GM04503 (cell line): ENCODE results near the gene HLF.

Experiments used
- DNase-seq: peaks from one replicate; pipeline ENCODE4 v3.0.0-alpha.2; 2012; ENCODE audit warnings: low read depth

The HLF gene

GRCh38 chr17:55292094-55292493 lies 27.3 kb downstream of the HLF start:
- no peak for DNase-seq

DNA sequence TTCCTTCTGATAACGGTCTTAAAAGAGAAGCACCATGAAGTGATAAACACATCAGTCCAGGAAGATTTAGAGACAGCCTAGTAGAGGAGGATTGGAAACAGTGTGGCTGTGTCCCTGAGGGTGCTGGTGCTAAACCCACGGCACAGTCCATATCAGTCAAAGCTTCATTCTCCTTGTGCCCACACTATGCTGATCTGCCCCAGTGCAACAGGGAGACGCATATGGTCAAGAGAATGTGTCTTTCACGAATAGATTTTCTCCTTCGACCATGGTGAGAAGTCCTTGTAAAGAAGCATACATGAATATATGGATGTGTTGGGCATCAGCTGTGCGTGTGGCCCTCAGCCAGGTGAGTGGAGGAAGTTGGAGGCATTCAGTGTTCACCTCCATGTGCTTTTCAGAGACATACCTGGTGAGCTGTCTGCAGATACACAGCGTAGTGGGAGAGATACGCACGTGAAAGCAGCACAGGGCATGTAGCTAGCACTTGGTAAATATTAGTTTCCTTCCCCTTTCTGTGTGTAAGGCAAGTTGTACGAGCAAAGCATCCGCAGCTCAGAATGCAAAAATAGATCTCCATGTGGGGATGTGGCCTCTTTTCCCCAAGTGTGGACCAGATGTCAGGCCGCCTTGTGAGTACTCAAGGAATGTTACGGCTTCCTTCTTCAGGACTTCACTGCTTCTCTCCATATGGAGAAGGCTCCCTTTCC lies 29.4 kb downstream of the HLF start:
- no peak for DNase-seq

DNA sequence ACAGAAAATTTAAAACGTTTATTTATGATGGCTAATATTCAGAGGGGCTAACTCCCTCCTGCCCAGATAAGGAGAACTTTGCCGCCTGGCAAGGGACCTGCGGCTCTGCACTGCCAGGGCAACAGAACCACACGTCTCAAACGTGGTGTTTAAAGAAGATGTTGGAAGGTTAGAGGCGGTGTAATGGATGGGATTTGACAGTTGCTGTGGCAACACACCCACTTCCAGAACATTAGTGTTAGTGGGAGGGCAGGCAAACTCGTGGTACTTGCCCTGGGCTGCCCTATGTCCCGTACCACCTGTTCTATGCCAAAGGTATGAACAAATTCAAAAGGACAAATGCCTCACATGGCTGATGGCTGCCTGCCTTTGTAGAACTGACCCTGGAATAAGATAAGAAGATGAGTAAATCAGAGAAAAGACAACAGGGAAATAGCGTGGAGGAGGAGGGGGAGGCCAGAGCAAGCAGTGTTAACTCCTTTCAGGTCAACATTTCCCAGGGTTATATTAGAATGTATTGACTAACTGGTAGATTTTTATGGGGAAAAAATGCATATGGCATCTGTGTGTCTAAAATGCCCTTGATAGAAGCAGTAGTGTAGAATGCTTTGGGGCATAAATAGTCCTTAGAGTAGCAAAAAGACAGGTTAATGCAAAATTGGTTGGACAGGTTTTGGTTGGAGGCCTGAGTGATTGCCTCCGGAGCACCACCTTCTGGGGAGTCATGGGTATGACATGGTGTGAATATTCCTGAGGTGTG lies 30.8 kb downstream of the HLF start:
- DNase-seq: no peak

GRCh38 chr17:55296171-55296695 lies 31.5 kb downstream of the HLF start:
- DNase-seq: no peak

DNA sequence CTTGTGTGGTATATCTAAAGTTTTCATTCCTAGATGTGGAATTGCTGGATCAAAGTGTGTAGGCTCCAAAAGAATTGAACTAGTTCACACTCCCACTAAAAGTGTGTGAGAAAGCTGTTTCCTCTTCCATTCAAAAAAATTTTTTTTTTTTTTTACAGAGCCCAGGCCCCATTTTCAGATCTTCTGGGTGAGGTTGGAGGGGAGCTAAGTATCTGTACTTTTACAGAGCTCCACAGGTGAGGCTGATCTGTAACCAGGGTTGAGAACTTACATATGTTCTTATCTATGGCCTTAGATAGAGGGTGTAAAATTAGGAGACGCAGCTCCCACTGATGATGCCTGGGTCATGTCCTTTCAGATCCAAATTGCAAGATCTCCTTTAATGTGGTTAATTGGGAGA lies 31.9 kb downstream of the HLF start:
- DNase-seq: no peak

DNA sequence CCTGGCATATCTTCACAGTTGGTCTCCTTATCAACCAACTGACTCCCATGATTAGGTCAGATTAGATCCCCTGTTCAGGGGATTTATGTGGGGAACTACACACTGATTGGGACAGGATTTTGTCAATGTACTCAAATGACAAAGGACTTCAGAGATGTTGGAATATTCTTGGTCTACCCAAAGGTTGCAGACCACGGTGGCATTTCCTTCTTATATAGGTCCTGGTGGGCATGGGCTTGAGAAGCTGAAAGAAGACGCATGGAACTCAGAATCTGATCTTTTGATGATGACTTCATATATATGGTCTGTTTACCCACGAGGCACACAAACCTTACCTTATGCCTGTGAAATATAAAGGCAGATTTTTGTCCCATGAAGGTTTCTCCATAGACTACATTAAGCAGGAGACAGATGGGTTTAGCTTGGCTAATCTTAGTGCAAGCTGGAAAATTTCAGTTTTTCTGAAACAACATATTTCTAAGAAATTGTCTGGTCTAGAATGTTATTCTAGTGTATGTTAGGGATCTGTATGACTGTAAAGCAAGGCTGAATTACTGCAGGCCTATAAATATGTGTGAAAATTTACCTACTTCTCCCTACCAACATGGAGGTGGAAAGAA lies 33.5 kb downstream of the HLF start:
- DNase-seq: no peak

GRCh38 chr17:55299162-55299838 lies 34.5 kb downstream of the HLF start:
- DNase-seq: no peak

DNA sequence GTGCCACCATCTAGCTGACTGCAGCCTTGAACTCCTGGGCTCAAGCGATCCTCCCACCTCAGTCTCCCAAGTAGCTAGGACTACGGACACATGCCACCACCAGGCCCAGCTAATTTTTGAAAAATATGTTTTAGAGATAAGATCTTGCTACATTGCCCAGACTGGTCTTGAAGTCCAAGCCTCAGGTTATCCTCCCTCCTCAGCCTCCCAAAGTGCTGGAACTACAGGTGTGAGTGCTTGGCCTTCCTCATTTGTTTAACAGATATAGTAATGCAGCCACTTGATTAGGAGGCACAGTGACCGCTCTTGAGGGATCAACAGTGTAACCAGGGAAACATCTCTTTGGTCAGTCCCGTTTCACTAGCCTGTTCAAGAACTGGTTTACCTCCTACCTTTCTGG lies 35.1 kb downstream of the HLF start:
- DNase-seq: no peak

GRCh38 chr17:55300479-55301290 lies 35.9 kb downstream of the HLF start:
- DNase-seq: no peak

DNA sequence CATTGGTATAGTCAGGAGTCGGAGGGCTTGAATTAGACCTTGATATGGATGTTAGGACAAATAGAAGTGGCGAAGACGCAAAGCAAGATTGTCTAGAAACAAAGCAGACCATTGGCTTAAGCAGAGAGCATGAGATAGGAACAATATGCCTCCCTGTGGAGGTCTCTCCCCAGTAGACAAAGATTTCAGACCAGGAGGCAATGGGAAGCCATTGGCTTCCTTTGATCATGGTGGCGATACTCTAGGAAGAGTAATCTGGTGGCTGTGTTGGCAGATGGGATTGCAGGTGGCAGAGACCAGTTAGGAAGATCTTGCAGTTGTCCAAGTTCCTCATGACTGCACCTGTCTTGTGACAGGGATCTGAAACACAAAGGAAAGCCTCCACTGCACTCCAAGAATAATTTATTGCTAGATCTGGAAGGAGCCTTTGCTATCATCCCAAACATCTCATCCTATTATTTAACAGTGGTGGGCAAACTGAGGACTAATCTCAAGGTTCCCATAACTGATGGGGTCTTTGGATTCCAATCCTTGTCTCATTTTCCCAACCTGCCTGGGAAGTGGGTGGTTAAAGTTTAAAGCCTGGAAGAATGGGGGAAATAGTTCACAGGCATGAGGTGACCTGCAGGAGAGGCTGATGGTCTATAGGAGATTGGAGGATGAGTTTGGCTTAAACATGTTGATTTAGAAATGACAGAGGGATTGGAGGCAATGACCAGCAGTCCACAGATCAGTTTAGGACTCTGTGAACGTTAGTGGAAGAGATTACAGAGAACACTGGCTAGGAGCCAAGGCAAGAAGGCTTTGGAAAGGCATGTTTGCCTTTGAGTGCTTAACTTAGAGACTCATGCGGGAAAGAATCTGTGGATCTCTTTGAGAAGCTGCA lies 37.0 kb downstream of the HLF start:
- DNase-seq: no peak

GRCh38 chr17:55302407-55302787 lies 37.6 kb downstream of the HLF start:
- no peak for DNase-seq

DNA sequence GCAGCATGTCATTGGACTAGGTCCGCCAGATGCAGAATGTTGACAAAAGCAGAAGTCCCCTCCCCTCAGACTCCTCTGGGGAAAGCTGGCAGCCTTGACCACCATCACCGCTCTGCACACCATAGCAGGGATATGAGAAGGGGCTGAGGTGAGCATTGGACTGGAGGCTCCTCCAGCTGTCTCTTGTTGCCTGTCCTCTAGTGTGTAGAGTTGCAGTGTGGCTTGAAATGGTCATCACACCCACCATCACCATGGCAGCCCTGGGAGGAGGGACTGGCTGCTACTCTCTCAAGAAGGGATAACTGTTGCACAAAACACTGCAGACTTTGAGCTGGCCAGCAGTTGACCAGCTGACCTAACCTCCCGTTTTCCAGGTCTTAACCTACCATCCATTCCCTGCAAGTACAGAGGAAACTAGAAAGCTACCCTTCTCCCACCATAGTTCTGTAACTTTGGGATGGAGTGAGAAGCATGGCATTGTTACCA lies 38.3 kb downstream of the HLF start:
- DNase-seq: no peak

- no peak for DNase-seq
Measured at GRCh38 chr17:55303701-55304145, 39.0 kb downstream of the HLF start.

- DNase-seq: no peak
Measured at GRCh38 chr17:55304171-55304859, 39.6 kb downstream of the HLF start.

DNA sequence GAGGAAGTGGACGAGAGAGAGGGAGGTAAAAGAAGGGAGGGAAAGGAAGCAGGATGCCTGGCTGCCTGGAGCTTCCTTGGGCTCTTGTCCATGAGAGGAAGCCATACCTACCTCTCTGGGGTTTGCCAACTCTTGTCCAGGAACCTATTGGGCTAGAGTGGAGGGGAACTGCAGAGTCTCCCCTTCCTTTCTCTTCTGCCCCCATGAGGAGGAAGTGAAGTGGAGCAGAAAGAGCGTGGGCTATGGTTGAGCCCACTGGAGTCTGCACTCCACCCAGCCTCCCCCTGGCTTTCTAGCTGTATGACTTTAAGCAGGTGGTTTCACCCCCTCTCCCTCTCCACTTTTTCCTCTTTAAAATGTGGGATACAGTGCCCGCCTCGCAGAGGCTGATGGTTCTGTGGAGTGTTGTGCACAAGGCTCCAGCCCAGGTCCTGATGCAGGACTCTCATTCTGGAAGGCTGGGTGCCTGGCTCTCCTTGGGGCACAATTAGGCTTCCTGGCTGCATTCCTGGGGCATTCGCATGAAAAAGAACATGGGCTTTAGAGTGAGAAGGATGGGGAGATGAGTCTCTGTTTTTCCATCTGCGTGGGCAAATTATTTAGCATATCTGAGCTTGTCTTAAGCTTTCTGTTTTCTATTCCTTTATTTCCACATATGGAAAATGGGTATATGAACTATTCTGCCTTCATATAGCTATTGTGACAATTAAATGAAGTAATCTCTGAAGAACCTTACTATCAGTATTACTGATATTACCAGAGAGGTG lies 40.7 kb downstream of the HLF start:
- DNase-seq: no peak

- no peak for DNase-seq
Measured at GRCh38 chr17:55307879-55308278, 43.1 kb downstream of the HLF start.

GRCh38 chr17:55308613-55309391 lies 44.0 kb downstream of the HLF start:
- DNase-seq: no peak

- DNase-seq: no peak
Measured at GRCh38 chr17:55311767-55312375, 47.1 kb downstream of the HLF start.
